Stimulated activated CD4-positive, alpha-beta T cell treated with anti-CD3 and anti-CD28 coated beads, Interleukin-4, amount 100 ng/mL, for 48 hours (primary cell): ENCODE data around the gene NDUFAF8.
A peak's percentile ranks its signal among the peaks of the same experiment; 100 is the strongest.

Experiments
- DNase-seq, 2 donors: peaks; one replicate each; pipeline ENCODE4 v3.0.0-alpha.2; 2020; ENCODE audit warnings: low read depth in 2 of 2

The NDUFAF8 gene

DNA sequence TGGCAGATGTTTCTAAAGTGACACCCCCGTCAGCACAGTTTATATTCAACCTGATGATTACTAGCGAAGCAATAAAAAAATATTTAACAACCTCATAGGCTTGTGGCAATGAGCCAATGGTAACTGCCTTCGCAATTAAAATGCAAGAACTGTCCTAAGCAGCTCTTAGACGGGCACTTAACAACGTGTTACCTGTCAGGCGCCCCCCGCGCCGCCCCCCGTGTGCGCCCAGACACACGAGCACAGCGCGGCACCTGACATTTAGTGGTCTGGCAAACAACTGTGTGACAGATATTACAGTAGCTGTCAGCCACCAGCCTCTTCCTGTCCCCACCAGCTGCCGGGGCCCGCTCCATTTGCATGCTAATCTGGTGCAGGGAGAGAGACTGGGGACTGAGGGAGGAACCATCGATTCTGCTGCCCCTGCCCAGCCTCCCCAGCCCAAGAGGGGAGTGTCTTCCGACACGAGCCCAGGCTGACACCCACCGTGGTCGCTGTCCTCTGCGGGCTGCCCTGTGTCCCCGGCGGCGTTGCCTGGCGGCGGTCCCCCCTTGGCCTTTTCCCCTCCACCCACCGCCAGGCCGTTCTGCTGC, 12.7 kb downstream of the NDUFAF8 start:
- DNase-seq, result no peak

DNA sequence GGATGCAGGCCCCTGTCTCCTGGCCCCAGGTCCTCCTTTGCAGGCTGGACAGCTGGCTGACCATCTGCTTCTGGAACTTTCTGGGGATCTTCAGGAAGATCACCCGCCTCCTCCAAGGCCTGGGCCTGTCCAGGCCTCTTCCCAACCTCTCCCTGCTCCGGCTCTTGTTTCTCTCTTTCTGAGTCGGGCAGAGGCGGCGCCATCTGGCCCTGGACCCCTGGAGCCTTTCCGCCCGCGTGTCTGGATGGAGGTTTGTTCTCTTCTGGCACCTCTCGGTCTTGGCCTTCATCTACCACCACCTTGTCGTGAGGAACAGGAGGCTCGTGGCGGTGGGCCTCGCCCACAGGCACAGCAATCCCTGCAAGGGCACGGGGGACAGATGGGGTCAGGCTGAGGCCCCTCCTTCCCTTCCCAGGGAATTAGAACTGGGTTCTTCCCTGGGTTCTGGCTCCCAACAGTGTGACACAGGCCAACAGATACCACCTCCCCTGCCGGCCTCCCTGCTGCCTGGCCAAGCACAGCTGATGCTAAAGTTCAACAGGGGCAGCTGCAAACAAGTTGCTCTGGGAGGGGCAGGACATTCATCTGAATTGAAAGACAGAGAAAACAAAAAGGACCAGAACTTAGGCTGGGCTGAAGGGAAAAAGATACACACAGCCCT, 13.3 kb downstream of the NDUFAF8 start:
- no peak for DNase-seq

GRCh38 chr17:81252987-81253329, 13.8 kb downstream of the NDUFAF8 start:
- no peak for DNase-seq

- DNase-seq, result peak; percentile 31 to 45
Measured at GRCh38 chr17:81253358-81254131, 14.4 kb downstream of the NDUFAF8 start.

- DNase-seq, result no peak
Measured at GRCh38 chr17:81254955-81255717, 16.0 kb downstream of the NDUFAF8 start.

- DNase-seq, result no peak
Measured at GRCh38 chr17:81256616-81257015, 17.5 kb downstream of the NDUFAF8 start.

DNA sequence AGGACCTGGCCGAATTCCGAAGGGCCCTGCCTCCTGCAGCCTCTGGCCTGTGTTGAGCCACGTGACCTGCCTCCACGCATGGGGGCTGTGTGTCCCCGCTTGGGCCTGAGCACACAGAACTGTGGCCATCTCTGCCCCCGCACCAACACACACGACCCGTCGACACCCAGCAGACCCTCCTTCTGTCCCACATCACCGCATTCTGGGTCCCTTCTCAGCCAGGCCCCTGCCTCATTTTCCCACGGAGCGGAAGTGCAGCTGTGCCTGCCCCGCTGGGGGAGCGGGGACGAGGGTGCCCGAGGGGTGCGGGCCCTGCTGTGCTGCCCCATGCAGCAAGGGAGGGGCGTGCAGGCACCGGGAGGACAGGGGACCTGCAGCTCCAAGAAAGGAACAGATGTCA, 18.4 kb downstream of the NDUFAF8 start:
- no peak for DNase-seq

- no peak for DNase-seq
Measured at GRCh38 chr17:81258292-81258691, 19.2 kb downstream of the NDUFAF8 start.

- DNase-seq, result no peak
Measured at GRCh38 chr17:81259058-81259605, 20.0 kb downstream of the NDUFAF8 start.

DNA sequence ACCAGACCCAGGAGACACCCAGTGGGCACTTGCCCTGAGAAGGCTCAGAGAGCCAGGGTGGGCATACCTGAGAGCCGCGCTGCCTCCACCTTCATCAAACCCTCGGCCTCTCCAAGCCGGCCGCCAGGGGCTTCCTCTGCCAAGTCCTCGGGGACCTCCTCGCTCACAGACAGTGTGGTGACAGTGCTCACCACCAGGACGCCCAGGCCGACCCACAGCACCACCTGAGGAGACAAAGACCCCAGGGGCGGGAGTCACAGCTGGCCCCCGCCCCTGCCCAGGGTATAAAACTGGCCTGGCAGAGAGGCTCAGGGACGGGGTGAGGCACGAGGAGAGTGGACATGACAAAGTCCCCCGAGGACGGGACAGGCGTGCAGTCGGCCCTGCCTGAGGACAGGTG, 21.1 kb downstream of the NDUFAF8 start:
- no peak for DNase-seq

DNA sequence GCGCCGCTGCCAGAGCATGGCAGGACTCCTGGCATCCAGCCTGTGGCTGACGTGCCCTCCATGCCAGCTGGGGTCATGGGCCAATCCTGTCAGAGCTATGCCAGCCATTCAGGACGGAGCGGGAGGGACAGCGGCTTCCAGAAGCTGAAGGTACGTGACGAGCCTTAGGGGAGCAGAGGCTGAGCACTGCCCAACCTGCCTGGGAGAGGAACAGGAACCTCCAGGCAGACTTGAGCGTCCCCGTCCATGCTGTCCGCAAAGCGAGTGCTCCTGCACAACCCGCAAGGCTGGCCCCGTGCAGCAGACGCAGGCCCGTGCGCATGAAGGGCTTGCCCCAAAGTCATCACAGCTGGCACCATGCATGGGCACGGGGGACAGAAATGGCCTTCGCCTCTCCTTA, 21.5 kb downstream of the NDUFAF8 start:
- DNase-seq, result no peak

- DNase-seq, result no peak
Measured at GRCh38 chr17:81261096-81261495, 22.0 kb downstream of the NDUFAF8 start.

DNA sequence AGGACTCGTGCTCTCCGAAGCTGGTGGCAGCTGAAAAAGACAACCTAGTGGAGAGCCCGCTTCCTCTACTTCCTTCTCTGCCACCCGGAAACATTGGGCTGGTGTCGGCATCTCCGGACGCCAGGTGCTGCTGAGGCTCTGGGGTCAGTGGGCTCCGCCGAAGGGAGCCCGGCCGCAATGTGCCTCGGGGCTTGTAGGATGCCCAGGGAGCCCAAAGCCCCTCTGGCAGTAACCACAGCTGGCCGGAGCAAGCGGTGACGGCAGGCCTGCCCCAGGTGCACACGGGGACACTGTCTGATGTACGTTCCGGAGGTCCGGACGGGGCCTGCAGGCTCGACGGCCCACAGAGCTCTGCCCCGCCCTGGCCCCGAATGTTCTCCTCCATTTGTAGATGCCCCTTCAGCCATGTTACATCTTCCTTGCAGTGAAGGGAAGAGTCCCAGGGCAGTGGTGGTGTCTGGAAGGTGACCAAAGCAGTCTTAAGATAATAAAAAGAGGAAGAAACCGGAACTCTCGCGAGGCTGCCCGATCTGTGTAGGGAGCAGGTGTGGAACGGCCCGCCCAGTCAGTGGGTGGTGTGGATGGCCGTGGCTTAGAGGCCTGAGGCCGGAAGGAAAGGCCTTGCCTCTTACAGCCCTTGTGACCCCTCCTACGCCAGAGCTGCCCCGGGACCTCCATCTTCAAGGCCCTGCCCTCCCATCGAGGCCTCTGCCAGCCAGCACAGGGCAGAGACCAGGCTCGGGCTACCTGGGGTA, 22.6 kb downstream of the NDUFAF8 start:
- DNase-seq, result no peak

DNA sequence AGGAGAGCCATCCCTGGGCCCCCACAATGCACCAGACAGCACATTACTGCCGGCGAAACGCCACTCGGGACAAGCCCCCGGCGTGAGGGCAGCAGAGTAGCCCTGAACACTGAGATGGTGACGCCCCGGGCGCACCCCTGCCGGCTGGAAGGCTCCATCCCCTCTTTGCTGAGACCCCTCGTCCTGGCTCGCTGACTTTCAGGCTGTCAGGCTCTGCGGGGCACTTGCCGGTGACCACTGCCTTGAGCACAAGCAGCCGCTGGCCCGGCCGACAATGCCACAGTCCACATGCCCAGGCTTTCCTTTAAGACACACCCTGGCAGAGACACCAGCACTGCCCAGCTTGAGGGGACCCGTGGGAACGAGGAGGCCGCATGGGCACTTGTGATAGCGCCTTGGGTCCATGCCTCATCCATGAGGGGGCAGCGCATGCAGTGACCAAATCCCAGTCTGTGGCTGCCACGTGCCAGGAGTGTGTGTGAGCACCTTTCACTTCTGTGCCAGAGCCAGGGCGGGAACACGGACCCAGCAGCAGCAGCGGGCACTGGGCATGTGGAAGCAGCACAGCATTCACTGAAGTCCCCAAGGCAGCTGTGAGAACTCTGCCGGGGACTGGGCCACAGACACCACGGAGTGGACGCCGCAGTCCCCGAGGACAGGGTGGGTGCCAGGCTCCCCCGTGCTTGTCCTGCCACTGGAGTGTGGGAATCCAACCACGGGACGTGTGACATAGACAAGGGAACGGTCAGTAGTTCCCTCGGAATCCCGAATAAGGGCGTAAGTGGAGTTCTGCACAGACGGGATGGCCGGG, 24.5 kb downstream of the NDUFAF8 start:
- DNase-seq, result no peak

DNA sequence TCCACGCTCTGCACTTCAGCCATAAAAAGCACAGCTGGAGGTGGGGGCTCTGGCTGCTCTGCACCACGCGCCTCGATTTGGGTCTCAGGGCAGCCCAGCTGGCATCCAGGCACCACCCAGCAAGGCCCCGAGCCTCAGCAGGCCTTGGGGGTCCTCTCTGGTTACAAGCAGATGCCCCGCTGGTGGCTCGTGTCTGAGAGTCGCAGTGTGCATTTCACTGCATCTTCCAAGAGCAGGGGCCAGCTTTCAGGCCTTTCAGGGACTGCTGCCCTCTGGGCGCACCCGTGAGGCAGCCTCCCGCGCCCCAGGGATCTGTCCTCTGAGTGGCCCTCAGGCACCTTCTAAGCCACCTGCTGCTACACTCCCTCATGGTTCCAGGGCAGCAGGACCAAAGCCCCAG, 25.5 kb downstream of the NDUFAF8 start:
- DNase-seq, result no peak

- no peak for DNase-seq
Measured at GRCh38 chr17:81265576-81265975, 26.5 kb downstream of the NDUFAF8 start.

- no peak for DNase-seq
Measured at GRCh38 chr17:81267390-81268067, 28.4 kb downstream of the NDUFAF8 start.

DNA sequence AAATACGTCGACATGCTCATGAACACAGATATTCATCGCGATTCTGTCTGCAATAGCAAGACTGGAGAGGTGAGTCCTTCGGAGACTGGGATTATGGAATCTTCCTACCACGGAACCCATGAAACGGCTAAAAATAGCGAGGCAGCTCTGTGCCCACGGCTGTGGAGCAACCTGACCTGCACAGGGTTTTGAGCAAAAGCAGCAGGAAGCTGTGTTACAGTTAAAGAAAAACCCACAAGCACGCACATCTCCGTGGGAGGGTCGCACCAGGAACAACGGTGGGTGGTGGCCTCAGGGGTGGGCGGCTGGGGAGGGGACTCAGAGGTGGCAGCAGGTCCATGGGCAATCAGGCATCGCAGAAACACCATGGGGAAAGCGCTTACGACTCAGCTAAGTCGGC, 31.2 kb downstream of the NDUFAF8 start:
- no peak for DNase-seq

DNA sequence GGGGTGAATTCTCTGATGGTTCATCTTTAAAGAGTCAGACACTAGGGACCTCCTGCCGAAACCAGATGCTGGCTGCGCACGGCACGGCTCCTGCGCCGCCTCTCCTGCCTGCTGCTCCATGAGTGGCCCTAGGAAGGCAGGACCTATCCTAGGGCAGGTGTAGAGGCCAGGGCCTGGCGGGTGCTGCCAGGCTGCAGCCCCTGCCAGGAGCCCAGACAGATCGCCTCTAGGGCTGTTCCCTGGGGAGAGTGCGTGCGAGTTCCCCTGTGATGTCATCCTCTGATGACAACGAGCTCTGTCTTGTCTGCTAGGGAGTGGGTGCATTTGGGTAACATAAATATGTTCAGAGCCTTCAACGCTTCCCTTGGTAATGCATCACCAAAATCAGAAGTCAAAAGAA, 32.1 kb downstream of the NDUFAF8 start:
- no peak for DNase-seq

DNA sequence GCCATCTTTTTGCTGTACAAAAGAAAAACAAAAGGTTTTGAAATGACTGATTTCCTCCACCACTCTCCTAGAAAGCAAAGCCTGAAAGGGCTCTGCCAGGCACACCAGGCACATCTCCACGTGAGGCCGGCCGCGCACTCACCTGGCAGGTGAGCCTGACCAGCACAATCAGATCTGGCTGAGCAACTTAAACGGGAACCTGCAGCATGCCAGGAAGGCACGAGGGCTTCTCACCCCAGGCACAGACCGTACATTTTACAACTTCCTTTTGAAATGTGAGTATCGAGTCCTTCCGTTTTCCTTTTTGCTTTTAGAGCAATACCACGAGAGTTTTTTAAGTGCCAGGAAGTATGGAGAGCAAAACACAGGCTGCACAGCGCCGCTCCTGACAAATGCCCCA, 33.5 kb downstream of the NDUFAF8 start:
- DNase-seq, result no peak
